Calu3 (cell line): ENCODE measurements around the gene MAZ. TPM values are rescaled to one million over a fixed set of nuclear protein-coding genes. Genes with fewer than 3 reads are reported as not detected.

ENCODE experiments used
- BruUV-seq: library from RNA; stranded (reverse); fragments of 400-500 nt; replicated peaks from 2 replicates; lab custom pipeline; 2021; lab: Mats Ljungman, UMichigan
- CTCF ChIA-PET: fragments of 300-600 bp; sonication (Branson Sonifier 250); formaldehyde crosslinking; loops from one replicate; lab custom pipeline; 2022; ENCODE audit warnings: antibody characterized with exemption; lab: Charles Lee
- DNase-seq: peaks from one replicate; pipeline ENCODE4 v3.0.0; 2022
- H3K27ac Mint-ChIP-seq: one replicate; pipeline ENCODE4 v1.8.0; 2022; ENCODE audit warnings: mixed read lengths; ENCODE audit not compliant: unreplicated experiment
- H3K27me3 Mint-ChIP-seq: one replicate; pipeline ENCODE4 v1.8.0; 2022; ENCODE audit warnings: mixed read lengths; ENCODE audit not compliant: unreplicated experiment
- H3K36me3 Mint-ChIP-seq: one replicate; pipeline ENCODE4 v1.8.0; 2022; ENCODE audit warnings: mild to moderate bottlenecking, moderate library complexity, mixed read lengths; ENCODE audit not compliant: insufficient read depth, unreplicated experiment
- H3K4me1 Mint-ChIP-seq: one replicate; pipeline ENCODE4 v1.8.0; 2022; ENCODE audit warnings: mild to moderate bottlenecking, low read depth, mixed read lengths; ENCODE audit not compliant: unreplicated experiment
- H3K4me3 Mint-ChIP-seq: one replicate; pipeline ENCODE4 v1.8.0; 2022; ENCODE audit warnings: mild to moderate bottlenecking, low read depth, moderate library complexity, mixed read lengths; ENCODE audit not compliant: unreplicated experiment
- H3K9me3 Mint-ChIP-seq: one replicate; pipeline ENCODE4 v1.8.0; 2022; ENCODE audit warnings: low read depth, mixed read lengths; ENCODE audit not compliant: unreplicated experiment
- intact Hi-C: fragments of 100-400 bp; cut with micrococcal nuclease; formaldehyde crosslinking; loops from one replicate; pipeline ENCODE4 v1.10.0; 2022; ENCODE audit not compliant: unreplicated experiment
- total RNA-seq: library from RNA; stranded (reverse); gene quantifications from 2 replicates; pipeline ENCODE4 v1.2.3, GENCODE V29; 2022
- TF ChIP-seq, protein P1 (sequence below): fragments of 200-600 bp; IDR thresholded peaks from one replicate; pipeline ENCODE4 v1.8.0; 2022; ENCODE audit warnings: antibody characterized with exemption; ENCODE audit not compliant: unreplicated experiment

Gene MAZ
- total RNA-seq, 1 experiment from 2014 or later = 257 TPM

DNA sequence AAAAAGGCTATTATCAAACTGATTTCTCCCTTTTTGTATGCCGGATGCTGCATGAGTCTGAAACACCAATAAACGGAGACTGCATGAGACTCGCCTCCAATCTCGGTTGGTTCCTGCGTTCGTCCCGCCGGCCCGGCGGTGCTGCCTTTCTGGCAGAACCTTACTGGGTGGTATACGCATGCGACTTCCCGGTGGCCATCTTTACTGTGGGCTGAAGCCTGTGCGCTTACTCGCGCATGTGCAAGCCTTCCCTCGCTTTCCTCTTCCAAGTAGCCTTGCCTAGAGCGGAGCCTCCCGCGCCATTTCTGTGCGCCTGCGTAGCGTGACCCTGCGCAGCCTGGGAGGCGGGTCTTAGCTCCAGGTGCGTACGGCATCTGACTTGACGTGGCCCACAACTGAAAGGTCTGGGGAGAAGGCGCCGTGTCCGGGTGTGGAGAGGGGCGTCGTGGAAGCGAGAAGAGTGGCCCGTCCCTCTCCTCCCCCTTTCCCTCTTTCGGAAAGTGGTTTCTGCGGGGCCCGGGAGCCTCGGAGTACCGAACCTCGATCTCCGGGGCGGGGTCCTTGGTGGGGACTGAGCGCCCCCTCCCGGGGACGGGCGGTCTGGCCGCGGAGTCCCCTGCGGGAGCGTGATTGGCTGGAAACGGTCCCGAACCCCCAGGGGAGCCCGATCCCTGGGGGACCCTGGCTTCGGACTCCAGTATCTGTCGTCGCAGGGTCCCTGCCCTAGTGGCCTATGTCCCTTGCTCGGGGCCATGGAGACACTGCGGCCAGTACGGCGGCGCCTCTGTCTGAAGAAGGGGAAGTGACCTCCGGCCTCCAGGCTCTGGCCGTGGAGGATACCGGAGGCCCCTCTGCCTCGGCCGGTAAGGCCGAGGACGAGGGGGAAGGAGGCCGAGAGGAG is 9.7 kb downstream of the MAZ start, which contains the start of gene PAGR1:
Gene PAGR1 (plus strand): TSS at position 360 of the 901 bp plus-strand sequence. CDS start 374 bp downstream, at position 734.
- intact Hi-C loops = loop anchor here (10.0 kb wide), 1 partner anchor 111 kb away; no protein-coding TSS in a partner anchor
- Mint-ChIP-seq H3K36me3 (peaks cover 90% of the 10 kb centered on the region), H3K27ac (peak within 1 kb of the TSS; percentile 94), H3K4me3 (peak within 1 kb of the TSS; percentile 96), H3K27me3 (peaks cover 39% of the 10 kb centered on the region), H3K4me1 (peaks cover 42% of the 10 kb centered on the region), H3K9me3 (no peaks in the 10 kb centered on the region)
- TF ChIP-seq, protein P1, sequence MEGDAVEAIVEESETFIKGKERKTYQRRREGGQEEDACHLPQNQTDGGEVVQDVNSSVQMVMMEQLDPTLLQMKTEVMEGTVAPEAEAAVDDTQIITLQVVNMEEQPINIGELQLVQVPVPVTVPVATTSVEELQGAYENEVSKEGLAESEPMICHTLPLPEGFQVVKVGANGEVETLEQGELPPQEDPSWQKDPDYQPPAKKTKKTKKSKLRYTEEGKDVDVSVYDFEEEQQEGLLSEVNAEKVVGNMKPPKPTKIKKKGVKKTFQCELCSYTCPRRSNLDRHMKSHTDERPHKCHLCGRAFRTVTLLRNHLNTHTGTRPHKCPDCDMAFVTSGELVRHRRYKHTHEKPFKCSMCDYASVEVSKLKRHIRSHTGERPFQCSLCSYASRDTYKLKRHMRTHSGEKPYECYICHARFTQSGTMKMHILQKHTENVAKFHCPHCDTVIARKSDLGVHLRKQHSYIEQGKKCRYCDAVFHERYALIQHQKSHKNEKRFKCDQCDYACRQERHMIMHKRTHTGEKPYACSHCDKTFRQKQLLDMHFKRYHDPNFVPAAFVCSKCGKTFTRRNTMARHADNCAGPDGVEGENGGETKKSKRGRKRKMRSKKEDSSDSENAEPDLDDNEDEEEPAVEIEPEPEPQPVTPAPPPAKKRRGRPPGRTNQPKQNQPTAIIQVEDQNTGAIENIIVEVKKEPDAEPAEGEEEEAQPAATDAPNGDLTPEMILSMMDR = peak; percentile 94
- CTCF ChIA-PET = interaction anchor here (0.6 to 3.5 kb wide), 15 partner anchors 9 to 216 kb away, joined by 3 to 35 read pairs (median 4); partner anchors contain the start of genes ASPHD1, KIF22, MAZ and SEZ6L2
- peak; percentile 98 for DNase-seq
- BruUV-seq = TSS peak; percentile 10

DNA sequence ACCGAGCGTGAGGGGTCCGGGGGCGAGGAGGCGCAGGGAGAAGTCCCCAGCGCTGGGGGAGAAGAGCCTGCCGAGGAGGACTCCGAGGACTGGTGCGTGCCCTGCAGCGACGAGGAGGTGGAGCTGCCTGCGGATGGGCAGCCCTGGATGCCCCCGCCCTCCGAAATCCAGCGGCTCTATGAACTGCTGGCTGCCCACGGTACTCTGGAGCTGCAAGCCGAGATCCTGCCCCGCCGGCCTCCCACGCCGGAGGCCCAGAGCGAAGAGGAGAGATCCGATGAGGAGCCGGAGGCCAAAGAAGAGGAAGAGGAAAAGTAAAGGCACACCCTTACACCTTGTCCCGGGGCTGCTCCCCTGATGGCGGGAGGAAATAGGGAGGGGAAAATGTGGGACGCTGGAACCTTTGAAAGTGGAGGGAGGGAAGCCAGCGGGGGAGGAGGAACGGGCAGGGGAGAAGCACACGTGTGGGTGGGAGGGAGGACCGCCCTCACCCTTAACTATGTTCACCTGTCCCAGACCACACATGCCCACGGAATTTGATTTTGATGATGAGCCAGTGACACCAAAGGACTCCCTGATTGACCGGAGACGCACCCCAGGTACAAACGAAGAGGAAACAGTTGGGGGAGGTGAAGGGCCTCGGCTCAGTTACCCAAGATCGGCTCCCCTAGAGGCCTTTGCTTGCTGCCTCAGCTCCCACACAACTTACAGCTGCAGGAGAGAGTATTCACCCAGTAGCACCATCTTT is 10.5 kb downstream of the MAZ start:
- peaks cover 42% of the 10 kb centered on the region for H3K4me1 Mint-ChIP-seq
- H3K9me3 Mint-ChIP-seq = no peaks in the 10 kb centered on the region
- peak overlapping the region; percentile 94 for H3K27ac Mint-ChIP-seq
- peaks cover 90% of the 10 kb centered on the region for H3K36me3 Mint-ChIP-seq
- peak overlapping the region; percentile 96 for H3K4me3 Mint-ChIP-seq
- intact Hi-C loops = loop anchor here (10.0 kb wide), 1 partner anchor 112 kb away; no protein-coding TSS in a partner anchor
- TF ChIP-seq, protein P1 = no peak
- CTCF ChIA-PET = interaction anchor here (0.6 to 3.5 kb wide), 15 partner anchors 10 to 169 kb away, joined by 3 to 35 read pairs (median 4); partner anchors contain the start of genes KIF22, MAZ and SEZ6L2
- H3K27me3 Mint-ChIP-seq = peaks cover 36% of the 10 kb centered on the region
- peak; percentile 76 for DNase-seq
- BruUV-seq = no TSS peak

DNA sequence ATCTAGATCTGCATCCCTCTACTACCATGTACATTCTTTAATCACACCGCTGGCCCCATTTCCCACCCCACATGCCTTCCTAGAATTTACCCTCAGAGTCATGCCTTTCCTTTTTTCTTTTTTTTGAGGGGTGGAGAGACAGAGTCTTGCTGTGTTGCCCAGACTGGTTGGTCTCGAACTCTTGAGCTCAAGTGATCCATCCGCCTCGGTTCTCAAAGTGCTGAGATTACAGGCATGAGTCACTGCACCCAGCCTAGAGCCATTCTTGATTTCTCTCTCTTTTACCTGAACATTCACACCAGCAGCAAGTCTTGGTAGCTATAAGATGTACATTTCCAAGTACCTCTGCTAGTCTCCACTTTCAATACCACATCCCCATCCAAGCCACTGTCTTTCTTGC is 11.8 kb downstream of the MAZ start:
- peaks cover 24% of the 10 kb centered on the region for H3K27me3 Mint-ChIP-seq
- no peak for DNase-seq
- BruUV-seq = no TSS peak
- peaks cover 42% of the 10 kb centered on the region for H3K4me1 Mint-ChIP-seq
- TF ChIP-seq, protein P1 = no peak
- CTCF ChIA-PET = interaction anchor here (0.7 to 3.5 kb wide), 2 partner anchors 30 to 41 kb away, joined by 3 to 12 read pairs; no protein-coding TSS in a partner anchor
- peaks cover 96% of the 10 kb centered on the region for H3K36me3 Mint-ChIP-seq
- H3K4me3 Mint-ChIP-seq = peak overlapping the region; percentile 52
- H3K9me3 Mint-ChIP-seq = no peaks in the 10 kb centered on the region
- no peak overlapping the region for H3K27ac Mint-ChIP-seq
- intact Hi-C loops = loop anchor here (10.0 kb wide), 1 partner anchor 113 kb away; no protein-coding TSS in a partner anchor

DNA sequence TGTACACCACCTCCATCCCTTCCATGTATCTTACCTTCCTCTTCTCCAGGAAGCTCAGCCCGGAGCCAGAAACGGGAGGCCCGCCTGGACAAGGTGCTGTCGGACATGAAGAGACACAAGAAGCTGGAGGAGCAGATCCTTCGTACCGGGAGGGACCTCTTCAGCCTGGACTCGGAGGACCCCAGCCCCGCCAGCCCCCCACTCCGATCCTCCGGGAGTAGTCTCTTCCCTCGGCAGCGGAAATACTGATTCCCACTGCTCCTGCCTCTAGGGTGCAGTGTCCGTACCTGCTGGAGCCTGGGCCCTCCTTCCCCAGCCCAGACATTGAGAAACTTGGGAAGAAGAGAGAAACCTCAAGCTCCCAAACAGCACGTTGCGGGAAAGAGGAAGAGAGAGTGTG is 13.2 kb downstream of the MAZ start:
- no peak for DNase-seq
- TF ChIP-seq, protein P1 = no peak
- Mint-ChIP-seq H3K4me3 (peak overlapping the region; percentile 92), H3K36me3 (peaks cover 89% of the 10 kb centered on the region), H3K27ac (peak overlapping the region; percentile 69), H3K9me3 (no peaks in the 10 kb centered on the region), H3K4me1 (peaks cover 38% of the 10 kb centered on the region), H3K27me3 (peaks cover 10% of the 10 kb centered on the region)
- intact Hi-C loops = loop anchor here (10.0 kb wide), 1 partner anchor 115 kb away; no protein-coding TSS in a partner anchor
- BruUV-seq = no TSS peak
- CTCF ChIA-PET = interaction anchor here (0.6 to 3.8 kb wide), 4 partner anchors 28 to 846 kb away, joined by 4 to 19 read pairs (median 6); partner anchors contain the start of gene KIF22
